Measurements from ENCODE around the gene C12orf42.

C12orf42 gene

DNA sequence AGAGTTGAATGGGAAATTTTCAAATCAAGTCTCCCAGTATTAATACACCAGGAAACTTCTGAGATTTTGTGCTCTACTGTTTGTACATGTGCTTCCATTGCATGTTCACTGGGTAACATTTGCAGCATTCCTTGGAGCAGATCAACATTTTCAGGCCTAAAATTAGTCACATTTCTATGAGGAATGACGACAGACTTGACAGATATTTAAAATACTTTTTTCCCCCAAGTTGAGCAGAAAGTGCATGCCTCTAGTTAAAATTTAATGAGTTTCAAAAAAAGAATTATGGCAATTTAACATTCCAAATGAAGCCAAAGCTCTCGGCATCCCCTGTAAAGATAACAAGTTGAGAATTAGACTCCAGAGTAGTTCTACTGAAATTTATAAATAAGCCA, 72.3 kb downstream of the C12orf42 start:
- no peak for DNase-seq

DNA sequence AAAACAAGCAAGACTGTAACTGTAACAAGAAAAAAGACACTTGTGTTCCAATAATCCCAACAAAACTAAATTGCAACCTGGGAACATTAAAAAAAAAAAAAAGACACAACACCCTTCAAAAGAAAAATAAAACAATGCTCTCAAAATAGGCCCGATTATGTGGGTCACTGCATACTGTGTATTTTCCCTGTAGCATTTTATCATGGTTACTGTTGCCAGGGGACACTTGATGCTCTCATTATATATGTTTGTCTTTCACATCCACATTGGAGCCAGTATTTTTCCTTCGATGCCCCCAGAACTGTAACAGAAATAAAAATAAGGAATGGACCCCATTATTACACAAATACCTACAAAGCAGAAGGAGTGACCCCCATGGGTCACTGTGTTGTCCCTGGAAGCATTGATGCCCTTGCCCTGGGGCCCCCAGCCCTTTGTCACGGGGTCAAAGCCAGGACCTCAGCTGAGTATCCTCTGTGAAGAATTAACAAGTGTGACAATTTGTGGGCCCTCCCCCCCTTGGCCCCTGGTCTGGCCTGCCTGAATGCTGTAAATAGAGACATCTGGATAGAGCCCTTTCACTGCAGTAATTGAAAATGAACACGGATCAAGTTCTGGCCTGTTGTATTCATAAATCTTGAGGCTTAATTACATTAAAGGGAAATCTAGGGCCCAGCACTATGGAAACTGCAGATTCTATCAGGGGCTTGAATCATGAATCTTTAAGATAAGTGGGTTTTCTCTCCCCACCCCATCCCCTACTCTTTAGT, 72.8 kb downstream of the C12orf42 start:
- DNase-seq: no peak

DNA sequence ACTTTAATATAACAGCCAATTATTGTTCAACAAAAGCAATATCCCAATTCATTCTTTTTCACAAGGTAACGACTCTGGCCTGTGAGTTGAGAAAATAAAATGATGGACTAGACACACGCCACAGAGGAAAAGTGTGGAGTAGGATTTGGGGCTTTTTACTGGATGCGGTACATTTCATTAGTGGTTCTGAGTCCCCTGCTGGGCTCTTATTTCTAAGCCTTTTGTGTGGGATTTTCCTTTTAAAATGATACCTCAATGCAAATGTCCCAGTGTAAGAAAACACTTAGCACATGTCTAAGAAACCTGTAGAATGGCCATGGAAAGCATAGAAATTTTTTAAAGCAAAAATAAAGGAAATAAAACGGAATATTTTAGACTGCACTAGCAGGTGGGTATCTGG, 73.4 kb downstream of the C12orf42 start:
- DNase-seq: no peak

DNA sequence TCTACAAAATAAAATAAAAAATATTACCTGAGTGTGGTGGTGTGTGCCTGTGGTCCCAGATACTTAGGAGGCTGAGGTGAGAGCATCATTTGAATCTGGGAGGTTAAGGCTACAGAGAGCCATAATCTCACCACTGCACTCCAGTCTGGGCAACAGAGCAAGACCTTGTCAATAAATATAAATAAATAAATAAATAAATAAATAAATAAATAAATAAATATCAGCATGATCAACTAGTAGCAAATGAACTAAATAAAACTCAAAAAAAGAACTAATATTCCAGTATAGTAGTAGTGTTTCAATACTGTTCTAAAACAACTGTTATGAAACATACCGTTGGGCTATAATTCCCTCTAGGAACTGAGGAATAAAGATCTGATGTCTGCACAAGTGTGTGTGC, 74.4 kb downstream of the C12orf42 start:
- DNase-seq: no peak

DNA sequence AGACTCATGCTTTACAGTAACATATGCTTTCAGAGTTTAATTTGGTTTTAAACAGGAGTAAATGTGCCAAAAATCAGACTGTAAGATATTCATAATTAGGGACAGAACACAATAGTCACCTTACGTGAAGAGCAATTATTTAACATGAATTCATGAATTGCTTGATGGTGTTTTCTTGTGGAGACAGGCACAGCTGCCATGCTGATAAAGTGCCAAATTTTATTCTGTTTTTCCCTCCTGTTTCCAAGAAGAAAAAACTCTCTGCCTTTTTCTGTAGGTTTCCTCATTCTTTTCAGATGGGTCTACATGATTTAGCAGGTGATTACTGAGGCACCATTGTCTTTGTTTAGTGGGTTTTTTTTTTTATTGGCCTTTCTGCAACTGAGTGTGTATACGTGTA, 80.1 kb downstream of the C12orf42 start:
- no peak for DNase-seq

DNA sequence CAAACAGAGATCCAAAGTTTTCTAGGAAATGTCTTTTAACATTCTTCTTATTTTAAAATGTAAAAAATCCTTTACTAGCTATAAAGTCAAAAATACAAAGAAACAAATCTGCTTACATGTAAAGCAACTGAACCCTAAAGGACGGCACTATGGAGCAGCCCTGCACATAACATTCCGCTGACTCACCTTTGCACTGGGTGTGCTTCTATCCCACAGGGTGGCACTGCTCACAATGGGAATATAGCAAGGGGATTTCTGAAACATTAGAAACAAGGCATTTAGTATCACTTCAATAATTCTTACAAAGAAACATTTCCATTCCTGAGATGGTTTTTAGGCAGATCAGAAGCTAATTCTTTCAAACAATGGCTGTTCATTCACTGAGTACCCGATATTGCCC, 94.3 kb downstream of the C12orf42 start:
- no peak for DNase-seq

DNA sequence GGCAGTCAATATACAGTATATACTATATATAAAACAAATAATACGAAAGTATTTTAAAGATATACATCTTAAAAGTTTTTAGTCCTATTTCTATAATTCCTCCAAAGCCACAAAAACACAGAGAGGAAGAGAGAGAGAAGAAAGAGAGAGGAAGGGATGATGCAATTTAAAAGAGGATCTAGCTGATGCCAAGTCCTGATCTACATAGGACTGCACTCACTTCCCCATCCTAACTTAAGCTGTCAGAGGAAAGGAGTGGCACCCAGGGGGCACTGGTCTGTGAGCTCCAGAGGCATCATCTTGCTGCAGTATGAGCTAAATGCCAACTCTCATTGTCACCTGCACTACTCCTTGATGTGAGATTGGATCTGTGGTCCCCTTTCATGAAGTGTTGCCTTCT, 95.8 kb downstream of the C12orf42 start:
- no peak for DNase-seq

DNA sequence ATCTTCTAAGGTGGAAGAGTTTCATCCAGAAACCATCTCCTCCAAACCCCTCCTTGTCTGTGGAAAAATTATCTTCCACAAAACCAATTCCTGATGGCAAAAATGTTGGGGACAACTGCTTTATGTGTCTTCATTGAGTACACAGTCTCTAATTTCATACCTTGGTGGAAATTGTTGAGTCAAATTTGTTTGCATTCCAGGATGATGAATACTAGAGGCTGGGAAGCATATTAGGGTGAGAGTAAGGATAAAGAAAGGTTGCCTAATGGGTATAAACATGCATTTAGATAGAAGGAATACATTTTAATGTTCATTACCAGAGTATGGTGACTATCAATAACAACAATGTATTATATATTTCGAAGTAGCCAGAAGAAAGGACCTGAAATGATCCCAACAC, 98.2 kb downstream of the C12orf42 start:
- no peak for DNase-seq

DNA sequence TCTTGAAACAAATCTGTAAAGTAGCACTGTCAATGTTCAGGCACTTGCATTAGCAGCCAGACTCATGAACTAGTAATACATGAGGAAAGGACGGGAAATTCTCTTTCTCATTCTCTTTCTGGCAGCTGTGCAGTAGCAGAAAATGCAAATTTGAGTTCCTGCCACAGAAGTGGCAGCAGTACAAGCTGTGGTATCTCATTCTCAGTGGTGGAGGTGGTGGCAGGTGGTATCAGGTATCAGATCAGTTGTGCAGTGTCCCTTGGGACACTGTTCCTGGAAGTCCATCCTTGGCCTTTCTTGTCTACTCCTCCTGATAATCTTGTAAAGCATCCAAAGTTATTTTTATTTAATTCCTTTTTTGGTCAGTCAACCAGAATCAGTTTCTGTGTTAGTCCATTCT, 103.0 kb downstream of the C12orf42 start:
- DNase-seq: no peak

DNA sequence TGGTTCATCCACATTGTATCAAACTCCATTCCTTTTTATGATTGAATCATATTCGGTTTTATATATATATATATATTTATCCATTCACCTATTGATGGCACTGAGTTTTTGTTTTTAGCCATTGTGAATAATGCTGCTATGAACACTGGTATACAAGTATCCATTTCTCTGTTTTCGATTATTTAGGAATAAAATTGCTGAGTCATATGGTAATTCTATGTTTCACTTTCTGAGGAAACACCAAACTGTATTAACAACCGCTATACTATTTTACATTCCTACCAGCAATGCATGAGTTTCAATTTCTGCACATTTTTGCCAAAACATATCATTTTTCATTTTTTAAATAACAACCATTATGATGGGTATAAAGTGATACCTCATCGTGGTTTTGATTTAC, 104.7 kb downstream of the C12orf42 start:
- no peak for DNase-seq

DNA sequence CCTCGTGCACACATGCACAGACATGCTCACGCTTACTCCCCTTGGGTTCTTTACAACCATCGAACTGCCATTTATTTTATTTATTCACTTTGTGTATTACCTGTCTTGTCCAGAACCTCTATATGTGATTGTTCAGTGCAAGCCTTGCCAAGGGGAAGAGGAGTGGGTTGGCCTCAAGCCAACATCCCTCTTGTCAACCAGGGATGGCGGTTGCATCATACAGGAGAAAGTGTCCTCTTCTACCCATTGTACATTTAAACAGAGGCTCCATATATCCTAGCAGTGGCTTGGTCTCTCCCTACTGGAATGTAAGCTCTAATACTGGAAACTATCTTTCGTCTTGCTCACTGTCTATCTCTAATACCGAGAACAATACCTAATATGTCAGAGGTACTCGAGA, 108.4 kb downstream of the C12orf42 start:
- no peak for DNase-seq

DNA sequence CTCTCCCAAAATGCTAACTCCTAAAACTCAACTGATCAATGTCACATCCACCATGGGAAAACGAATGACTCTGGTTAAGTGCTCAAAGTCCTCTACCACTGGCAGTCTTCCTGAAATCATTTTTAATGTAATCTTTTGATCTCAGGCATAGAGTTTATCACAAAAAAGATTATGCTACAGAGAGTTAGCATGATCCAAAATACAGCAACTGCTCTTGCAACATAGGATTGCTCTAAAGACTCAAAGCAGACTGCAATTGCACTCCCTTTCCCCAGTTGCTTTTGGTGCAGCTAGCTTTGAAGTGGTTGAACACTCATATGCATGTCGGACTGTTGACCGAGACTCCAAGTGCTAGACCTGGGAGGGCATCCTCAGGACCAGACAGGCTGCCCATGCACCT, 109.3 kb downstream of the C12orf42 start:
- DNase-seq: no peak

DNA sequence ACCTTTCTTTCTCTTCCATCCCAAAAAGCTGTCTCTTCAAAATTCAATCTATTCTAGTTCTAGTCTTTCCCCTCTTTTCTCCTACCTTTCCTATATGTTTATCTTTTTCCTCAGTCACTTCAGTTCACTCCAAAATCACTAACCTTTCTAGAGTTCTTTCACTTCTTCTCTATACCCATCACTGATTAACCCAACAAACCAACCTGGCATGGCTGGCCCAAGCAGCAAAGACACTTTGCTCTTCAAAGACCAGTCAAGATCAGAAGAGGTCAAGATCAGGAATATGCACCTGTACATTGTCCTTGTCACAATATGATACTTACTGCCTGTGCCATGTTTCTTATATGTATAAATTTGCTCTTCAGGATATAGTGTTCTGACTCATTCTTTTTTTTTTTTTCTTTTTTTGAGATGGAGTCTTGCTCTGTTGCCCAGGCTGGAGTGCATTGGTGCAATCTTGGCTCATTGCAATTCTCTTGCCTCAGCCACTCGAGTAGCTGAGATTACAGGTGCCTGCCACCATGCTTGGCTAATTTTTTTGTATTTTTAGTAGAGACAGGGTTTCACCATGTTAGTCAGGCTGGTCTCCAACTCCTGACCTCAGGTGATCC, 112.9 kb downstream of the C12orf42 start:
- no peak for DNase-seq

DNA sequence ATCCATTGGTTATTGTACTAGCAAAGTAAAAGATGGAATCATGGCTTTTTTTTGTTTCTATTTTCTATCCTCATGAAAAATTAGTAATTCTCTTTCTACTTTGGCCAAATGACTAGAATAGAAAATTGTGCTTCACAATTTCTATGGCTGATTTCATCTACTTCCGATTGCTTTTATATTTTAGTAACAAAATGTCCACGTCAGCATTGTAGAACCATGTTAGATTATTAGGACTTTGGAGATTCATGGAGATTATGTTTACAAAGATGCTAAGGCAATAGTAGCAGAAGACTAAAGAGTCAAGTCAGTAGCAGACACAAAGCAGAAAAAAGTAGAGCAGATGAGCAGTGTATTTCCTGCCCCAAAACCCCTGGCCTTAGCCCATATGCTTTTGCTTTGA, 113.6 kb downstream of the C12orf42 start:
- DNase-seq: no peak

DNA sequence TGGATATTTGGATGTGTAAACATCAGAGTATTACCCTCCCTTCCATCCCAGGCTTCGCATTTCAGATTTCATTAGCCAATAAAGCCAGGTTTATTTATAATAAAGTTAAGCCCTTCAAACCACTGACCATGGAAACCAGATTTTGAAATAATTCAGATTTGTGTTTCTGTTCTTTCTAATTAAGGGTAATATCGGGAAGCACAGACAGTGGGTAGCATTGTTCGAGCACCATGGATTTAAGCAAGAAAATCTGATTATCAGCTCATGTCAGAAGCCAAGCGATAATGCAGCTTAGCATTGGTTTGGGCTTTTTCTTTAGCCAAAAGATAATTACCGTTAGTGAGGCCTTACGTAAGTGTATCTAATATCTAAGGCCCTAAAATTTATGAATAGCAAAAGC, 116.1 kb downstream of the C12orf42 start:
- DNase-seq: no peak

DNA sequence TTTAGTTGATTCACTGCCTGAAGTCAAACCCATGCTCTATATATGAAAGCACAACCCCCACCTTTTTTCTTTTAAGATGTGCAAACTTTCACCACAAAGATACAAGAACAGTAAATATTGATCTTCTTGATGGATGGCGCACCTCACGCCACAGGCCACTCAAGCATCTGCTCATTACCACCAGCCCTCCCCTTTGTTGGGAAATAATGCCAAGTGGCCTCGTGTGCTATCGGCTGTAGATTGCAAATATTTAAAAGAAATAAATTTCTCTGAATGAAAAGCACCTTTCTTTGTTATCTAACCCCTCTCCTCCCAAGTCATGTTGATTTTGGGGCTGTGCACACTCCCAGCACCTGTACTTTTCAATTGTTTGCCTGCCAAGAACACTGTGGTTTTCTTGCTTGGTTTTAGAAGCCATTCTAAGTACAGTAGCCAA, 122.7 kb downstream of the C12orf42 start:
- DNase-seq: no peak

DNA sequence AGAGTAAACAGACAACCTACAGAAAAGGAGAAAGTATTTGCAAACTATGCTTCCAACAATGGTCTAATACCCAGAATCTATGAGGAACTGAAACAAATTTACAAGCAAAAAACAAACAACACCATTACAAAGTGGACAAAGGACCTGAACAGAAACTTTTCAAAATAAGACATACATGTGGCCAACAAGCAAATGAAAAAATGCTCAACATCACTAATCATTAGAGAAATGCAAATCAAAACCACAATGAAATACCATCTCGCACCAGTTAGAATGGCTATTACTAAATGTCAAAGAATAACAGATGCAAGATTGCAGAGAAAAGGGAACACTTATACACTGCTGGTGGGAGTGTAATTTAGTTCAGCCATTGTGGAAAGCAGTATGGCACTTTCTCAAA, 125.8 kb downstream of the C12orf42 start:
- no peak for DNase-seq

DNA sequence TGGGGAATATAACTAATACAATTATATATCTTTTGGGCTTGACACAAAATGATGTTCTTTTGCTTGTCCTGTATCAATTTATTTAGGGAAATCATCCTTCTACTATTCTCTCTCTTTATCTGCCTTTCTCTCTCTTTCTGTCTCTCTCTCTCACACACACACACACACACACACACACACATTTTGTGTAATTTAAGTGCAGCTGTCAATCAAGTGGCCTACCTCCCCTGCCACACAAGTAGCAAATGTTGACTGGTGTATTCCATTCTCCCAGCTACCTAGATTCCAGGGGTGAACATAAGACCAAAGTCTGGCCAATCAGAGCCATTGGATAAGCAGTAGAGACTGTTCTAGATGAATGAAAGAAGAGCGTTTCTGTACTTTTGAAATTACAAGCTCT, 127.6 kb downstream of the C12orf42 start:
- DNase-seq: no peak

DNA sequence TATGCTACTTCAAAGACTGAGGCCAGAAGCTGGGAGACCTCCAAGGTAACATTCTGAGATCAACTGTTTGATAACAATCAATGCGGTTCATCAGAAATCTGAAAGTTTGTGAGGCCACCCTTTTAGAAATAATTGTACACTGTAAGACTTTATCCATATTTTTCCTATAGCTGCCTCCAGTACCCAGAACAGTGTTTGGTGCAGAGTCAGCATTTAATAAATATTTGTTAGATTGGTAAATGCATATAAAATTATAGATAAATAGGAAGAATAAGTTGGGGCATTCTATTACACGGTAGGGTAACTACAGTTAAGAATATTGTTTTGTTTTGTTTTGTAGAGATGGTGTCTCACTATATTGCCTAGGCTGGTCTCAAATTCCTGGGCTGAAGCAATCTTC, 141.4 kb downstream of the C12orf42 start:
- DNase-seq: no peak

DNA sequence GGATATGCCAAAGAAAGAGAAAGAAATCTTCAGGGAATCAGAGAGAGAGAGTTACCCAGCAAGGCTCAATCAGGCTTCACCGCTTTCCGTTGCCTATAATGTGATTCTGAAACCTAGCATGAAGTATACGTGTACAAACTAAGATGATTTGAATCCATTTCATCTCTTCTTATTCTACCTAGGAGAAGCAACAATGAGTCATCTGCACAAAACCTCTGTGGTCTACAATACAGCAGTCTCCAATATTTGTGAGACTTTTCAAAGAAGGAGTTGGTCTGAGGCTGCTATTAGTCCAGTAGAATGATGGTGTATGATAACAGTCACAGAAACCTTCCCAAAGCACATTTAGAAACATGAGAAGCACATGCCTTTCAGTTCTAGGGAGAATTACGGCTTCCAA, 141.9 kb downstream of the C12orf42 start:
- DNase-seq: no peak

DNA sequence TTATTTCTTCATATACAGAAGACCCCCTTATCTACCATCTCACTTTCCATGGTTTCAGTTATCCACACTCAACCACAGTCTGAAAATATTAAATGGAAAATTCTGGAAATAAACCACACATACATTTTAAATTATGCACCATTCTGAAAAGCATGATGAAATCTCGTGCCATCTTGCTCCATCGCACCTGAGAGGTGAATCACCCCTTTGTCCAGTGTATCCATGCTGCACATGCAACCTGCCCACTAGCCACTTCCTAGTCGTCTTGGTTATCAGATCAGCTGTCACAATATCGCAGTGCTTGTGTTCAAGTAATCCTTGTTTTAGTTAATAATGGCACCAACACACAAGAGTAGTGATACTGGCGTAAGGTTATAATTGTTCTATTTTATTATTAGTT, 145.7 kb downstream of the C12orf42 start:
- no peak for DNase-seq

DNA sequence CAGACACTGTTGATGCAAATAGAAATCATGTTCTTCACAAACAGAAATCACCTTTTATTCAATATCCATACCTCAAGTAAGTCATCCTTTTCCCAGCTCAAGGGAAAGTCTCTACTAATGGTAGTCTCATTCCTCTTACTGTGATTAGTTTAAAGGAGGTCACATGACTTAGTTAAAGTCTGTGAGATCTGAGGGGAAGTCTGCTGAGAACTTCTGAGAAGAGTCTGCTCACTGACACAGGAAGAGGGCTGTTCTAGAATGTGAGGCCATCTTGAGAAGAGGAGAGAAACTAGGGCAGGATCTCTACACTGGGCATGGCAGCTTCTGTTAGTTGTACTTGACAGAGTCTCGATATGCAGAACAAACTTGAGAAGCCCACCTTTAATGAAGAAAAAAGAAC, 146.8 kb downstream of the C12orf42 start:
- DNase-seq: no peak

DNA sequence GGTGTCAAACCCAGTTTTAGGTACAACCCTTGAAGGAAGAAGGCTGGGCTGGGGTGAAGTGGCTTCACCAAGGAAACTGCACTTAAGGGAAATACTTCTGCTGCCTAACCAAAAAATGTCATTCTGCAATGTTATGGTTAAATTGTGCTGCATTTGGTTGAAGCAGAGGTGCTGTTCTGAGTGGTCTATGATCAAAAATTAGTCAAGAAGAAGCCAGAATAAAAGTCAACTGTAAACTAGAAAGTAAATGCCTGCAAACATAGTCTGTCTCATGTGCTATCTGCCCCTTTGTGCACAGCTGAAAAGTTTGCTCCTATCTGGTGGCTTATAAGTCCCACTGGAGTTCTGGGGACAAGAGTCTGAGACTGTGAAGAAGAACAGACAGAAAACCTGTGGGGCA, 158.8 kb downstream of the C12orf42 start:
- DNase-seq: no peak

DNA sequence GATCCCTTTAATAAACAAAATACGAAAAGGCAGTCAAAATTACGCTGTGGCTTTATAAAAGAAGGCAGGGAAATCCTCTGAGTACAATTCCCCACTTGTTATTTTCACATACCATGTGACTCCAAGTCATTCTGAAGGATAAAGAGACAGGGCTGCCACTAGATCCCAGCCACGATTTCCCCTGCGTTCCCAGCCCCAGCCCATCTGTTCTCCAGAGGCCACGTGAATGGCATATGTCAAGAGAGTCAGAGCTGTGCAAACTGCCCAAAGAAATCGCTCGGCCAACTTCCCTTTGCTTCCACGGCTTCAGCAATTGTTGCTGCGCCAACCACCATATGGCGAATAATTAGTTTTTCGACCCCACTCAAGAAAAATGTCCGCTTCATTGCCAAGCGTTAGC, 161.3 kb downstream of the C12orf42 start:
- DNase-seq: no peak

DNA sequence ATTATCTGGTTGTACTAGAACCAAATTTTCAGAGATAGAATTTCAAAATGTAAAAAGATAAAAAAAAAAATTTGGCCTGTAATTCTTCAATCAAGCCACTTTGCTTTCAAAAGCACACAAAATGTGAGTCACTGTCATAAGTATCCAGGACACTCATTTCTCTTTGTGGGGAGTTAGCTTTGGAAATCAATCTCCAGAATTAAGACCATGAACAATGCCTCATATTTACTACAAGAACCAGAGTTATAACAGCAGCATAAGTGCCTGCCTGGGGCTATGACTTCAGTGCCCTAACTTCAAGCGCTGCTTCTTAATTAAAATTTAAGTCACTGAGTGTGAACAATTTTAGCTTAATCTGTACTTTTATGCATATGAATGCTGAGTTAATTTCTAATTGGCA, 162.1 kb downstream of the C12orf42 start:
- DNase-seq: no peak
